GM21737 (cell line): ENCODE results near the gene GALNTL6.

Source experiments
- ATAC-seq: cut with Tn5 transposase; IDR thresholded peaks from one replicate; pipeline ENCODE4 v1.9.1; 2021; ENCODE audit warnings: mild to moderate bottlenecking, moderate library complexity; ENCODE audit not compliant: unreplicated experiment

Gene GALNTL6

GRCh38 chr4:172517391-172517790, 704.2 kb downstream of the GALNTL6 start:
- ATAC-seq: no peak

GRCh38 chr4:172521248-172521647, 708.0 kb downstream of the GALNTL6 start:
- no peak for ATAC-seq

- ATAC-seq: no peak
Observed at GRCh38 chr4:172521680-172522079, 708.5 kb downstream of the GALNTL6 start.

GRCh38 chr4:172543249-172543648, 730.0 kb downstream of the GALNTL6 start:
- no peak for ATAC-seq

- ATAC-seq: no peak
Observed at GRCh38 chr4:172546782-172547181, 733.6 kb downstream of the GALNTL6 start.

GRCh38 chr4:172547724-172548123, 734.5 kb downstream of the GALNTL6 start:
- ATAC-seq: no peak

- no peak for ATAC-seq
Observed at GRCh38 chr4:172553216-172553615, 740.0 kb downstream of the GALNTL6 start.

- no peak for ATAC-seq
Observed at GRCh38 chr4:172554588-172554987, 741.4 kb downstream of the GALNTL6 start.

- ATAC-seq: no peak
Observed at GRCh38 chr4:172555725-172556124, 742.5 kb downstream of the GALNTL6 start.

- no peak for ATAC-seq
Observed at GRCh38 chr4:172573899-172574298, 760.7 kb downstream of the GALNTL6 start.

GRCh38 chr4:172578712-172579111, 765.5 kb downstream of the GALNTL6 start:
- no peak for ATAC-seq

- no peak for ATAC-seq
Observed at GRCh38 chr4:172584816-172585215, 771.6 kb downstream of the GALNTL6 start.

GRCh38 chr4:172596206-172596605, 783.0 kb downstream of the GALNTL6 start:
- ATAC-seq: no peak

- ATAC-seq: no peak
Observed at GRCh38 chr4:172599554-172599953, 786.4 kb downstream of the GALNTL6 start.

GRCh38 chr4:172601195-172601594, 788.0 kb downstream of the GALNTL6 start:
- ATAC-seq: no peak

- ATAC-seq: no peak
Observed at GRCh38 chr4:172619218-172619617, 806.0 kb downstream of the GALNTL6 start.

- ATAC-seq: no peak
Observed at GRCh38 chr4:172619798-172620197, 806.6 kb downstream of the GALNTL6 start.

- ATAC-seq: no peak
Observed at GRCh38 chr4:172628263-172628662, 815.1 kb downstream of the GALNTL6 start.

GRCh38 chr4:172630280-172630679, 817.1 kb downstream of the GALNTL6 start:
- no peak for ATAC-seq

- ATAC-seq: no peak
Observed at GRCh38 chr4:172631832-172632231, 818.6 kb downstream of the GALNTL6 start.

- no peak for ATAC-seq
Observed at GRCh38 chr4:172648471-172648870, 835.3 kb downstream of the GALNTL6 start.

GRCh38 chr4:172649143-172649542, 835.9 kb downstream of the GALNTL6 start:
- ATAC-seq: no peak

- no peak for ATAC-seq
Observed at GRCh38 chr4:172650758-172651530, 837.7 kb downstream of the GALNTL6 start.
